Chondrocyte (in vitro differentiated cells): ENCODE data around the gene EML2. TPM values are rescaled to one million over a fixed set of nuclear protein-coding genes. Genes with fewer than 3 reads are reported as not detected.

Experiments used
- DNase-seq: peaks from one replicate; pipeline ENCODE4 v3.0.0; 2021; ENCODE audit warnings: mixed read lengths, low spot score
- H3K27ac Mint-ChIP-seq: one replicate; pipeline ENCODE4 v1.8.0; 2021; ENCODE audit warnings: mild to moderate bottlenecking, moderate library complexity, mixed read lengths; ENCODE audit not compliant: unreplicated experiment
- H3K27me3 Mint-ChIP-seq: 2 replicates; pipeline ENCODE4 v1.8.0; 2021; ENCODE audit warnings: low read depth, mixed read lengths
- H3K36me3 Mint-ChIP-seq: 2 replicates; pipeline ENCODE4 v1.8.0; 2021; ENCODE audit warnings: low read depth, mixed read lengths
- H3K4me1 Mint-ChIP-seq: 2 replicates; pipeline ENCODE4 v1.8.0; 2021; ENCODE audit warnings: low read depth, mild to moderate bottlenecking, mixed read lengths
- H3K4me3 Mint-ChIP-seq: one replicate; pipeline ENCODE4 v1.8.0; 2021; ENCODE audit warnings: mild to moderate bottlenecking, moderate library complexity, mixed read lengths; ENCODE audit not compliant: unreplicated experiment
- H3K9me3 Mint-ChIP-seq: 2 replicates; pipeline ENCODE4 v1.8.0; 2021; ENCODE audit warnings: low read depth, mixed read lengths
- total RNA-seq: library from RNA; stranded (reverse); gene quantifications from 3 replicates; pipeline ENCODE4 v1.2.1, GENCODE V29; 2021
- TF ChIP-seq, protein P1 (sequence below): fragments of 200-600 bp; sonication (generic); IDR thresholded peaks from 2 replicates; pipeline ENCODE4 v1.5.0; 2021; ENCODE audit warnings: antibody characterized with exemption, mild to moderate bottlenecking, moderate library complexity

Gene EML2
- total RNA-seq, 1 donor from 2014 or later: 20.5 TPM

DNA sequence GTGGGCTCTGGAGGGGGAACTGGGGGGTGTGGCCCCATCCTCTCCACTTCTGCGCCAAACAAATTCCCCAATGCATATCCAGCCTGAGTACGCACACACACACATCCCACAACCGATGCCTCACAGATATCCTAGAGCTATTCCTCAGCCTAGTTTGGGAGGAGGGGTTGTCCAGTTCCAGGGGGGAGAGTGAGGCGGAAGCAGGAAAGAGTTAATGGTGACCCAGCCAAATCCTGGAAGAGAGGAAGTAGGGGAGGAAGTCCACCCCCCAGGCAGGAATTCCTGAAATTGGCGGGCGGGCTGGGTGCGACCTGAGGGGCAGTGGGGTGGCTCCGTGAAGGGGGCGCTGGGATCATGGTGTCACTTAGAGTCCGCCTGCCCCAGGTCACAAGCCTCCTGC is 38.1 kb downstream of the EML2 start:
- H3K27me3 Mint-ChIP-seq: peaks cover 46% of the 10 kb centered on the region
- no peak overlapping the region for H3K4me3 Mint-ChIP-seq
- H3K27ac Mint-ChIP-seq: no peak overlapping the region
- peaks cover 3% of the 10 kb centered on the region for H3K36me3 Mint-ChIP-seq
- TF ChIP-seq, protein P1, sequence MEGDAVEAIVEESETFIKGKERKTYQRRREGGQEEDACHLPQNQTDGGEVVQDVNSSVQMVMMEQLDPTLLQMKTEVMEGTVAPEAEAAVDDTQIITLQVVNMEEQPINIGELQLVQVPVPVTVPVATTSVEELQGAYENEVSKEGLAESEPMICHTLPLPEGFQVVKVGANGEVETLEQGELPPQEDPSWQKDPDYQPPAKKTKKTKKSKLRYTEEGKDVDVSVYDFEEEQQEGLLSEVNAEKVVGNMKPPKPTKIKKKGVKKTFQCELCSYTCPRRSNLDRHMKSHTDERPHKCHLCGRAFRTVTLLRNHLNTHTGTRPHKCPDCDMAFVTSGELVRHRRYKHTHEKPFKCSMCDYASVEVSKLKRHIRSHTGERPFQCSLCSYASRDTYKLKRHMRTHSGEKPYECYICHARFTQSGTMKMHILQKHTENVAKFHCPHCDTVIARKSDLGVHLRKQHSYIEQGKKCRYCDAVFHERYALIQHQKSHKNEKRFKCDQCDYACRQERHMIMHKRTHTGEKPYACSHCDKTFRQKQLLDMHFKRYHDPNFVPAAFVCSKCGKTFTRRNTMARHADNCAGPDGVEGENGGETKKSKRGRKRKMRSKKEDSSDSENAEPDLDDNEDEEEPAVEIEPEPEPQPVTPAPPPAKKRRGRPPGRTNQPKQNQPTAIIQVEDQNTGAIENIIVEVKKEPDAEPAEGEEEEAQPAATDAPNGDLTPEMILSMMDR: no peak
- no peak for DNase-seq
- H3K9me3 Mint-ChIP-seq: no peaks in the 10 kb centered on the region
- peaks cover 24% of the 10 kb centered on the region for H3K4me1 Mint-ChIP-seq

DNA sequence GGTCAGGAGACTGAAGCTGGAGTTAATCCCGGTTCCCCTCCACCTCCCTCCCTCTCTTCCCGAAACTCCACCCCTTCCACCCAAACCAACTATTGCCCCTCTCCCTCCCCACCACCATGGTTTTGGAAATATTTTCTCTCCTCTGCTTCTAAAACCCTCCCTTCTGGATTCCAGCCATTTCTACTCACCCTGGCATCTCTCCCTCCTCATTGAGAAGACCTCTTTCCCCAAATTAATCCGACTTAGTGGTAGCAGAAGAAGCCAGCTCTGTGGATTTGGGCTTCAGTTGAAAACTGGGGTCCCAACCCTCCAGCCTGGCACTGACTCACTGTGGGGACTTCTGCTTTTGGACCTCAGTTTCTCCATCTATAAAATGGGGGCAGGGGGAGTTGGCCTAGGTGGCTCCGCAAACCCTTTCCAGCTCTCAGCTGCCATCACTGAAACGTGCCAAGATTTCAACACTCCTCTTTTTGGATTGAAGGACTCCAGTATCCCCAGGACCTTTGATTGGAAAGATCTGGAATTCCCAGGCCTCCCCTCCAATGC is 38.8 kb downstream of the EML2 start:
- Mint-ChIP-seq H3K4me3 (no peak overlapping the region), H3K27me3 (peaks cover 46% of the 10 kb centered on the region), H3K4me1 (peaks cover 24% of the 10 kb centered on the region)

DNA sequence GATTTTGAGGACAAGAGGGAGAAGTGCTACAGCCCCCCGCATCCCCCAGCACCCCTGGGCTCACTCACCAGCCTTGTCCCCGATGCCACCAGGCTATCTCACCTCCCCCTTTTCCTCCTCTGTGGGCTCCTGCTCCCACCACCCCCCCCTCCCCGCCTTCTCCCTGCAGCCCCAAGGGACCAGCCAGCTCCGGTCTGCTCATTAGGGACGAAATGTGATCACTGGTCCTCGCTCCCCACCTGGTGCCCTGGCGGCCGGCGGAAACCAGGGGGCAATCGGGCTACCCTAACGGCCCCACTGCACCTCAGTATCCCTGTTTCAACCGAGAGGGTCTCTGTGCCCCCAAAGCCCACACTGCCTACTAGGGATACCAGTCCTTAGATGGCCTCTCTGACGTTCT is 39.9 kb downstream of the EML2 start:
- Mint-ChIP-seq H3K4me1 (peaks cover 24% of the 10 kb centered on the region), H3K27ac (no peak overlapping the region), H3K4me3 (no peak overlapping the region), H3K27me3 (peaks cover 46% of the 10 kb centered on the region), H3K9me3 (no peaks in the 10 kb centered on the region), H3K36me3 (peaks cover 3% of the 10 kb centered on the region)
- TF ChIP-seq, protein P1: no peak
- DNase-seq: no peak

More for the DNA sequence above, 38.8 kb downstream of the EML2 start:
- no peak overlapping the region for H3K27ac Mint-ChIP-seq
- no peak for DNase-seq
- H3K9me3 Mint-ChIP-seq: no peaks in the 10 kb centered on the region
- peaks cover 3% of the 10 kb centered on the region for H3K36me3 Mint-ChIP-seq
- TF ChIP-seq, protein P1: no peak

DNA sequence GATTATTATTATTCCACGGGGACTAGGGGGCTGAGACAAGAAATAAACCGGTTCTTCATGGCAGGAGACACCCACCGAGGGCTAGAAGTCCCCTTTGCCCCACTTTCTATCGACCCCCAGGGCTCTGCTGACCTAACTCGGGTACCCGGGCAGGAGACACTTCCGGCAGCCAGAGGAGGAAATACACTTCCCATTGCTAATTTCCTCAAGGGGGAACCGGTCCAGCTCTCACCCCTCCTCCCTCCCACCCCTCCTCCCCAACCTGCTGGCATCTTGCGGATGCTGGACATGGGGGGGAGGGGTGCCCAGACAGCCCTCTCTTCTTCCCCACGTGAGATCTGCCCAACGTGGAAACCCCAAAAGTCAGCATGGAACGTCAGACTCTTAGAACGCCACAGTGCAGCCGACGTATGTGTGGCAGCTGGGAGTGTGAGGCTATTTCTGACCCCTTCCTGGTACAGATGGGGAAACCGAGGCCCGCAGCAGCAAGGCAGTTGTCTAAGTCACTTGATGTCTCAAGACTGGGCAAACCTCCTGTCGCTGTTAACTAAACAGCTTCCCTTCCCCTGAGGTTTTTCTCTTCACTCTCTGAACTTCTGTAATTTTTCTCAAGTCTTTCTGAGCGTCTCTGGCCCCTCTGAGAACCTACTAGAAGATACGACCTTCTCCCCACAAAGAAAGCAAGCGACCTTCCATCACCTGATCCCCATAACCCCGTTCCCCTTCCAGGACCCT is 40.8 kb downstream of the EML2 start:
- TF ChIP-seq, protein P1: no peak
- Mint-ChIP-seq H3K36me3 (peaks cover 3% of the 10 kb centered on the region), H3K27ac (no peak overlapping the region), H3K4me1 (peaks cover 24% of the 10 kb centered on the region), H3K27me3 (peaks cover 46% of the 10 kb centered on the region), H3K9me3 (no peaks in the 10 kb centered on the region), H3K4me3 (peak overlapping the region; percentile 43)
- no peak for DNase-seq

DNA sequence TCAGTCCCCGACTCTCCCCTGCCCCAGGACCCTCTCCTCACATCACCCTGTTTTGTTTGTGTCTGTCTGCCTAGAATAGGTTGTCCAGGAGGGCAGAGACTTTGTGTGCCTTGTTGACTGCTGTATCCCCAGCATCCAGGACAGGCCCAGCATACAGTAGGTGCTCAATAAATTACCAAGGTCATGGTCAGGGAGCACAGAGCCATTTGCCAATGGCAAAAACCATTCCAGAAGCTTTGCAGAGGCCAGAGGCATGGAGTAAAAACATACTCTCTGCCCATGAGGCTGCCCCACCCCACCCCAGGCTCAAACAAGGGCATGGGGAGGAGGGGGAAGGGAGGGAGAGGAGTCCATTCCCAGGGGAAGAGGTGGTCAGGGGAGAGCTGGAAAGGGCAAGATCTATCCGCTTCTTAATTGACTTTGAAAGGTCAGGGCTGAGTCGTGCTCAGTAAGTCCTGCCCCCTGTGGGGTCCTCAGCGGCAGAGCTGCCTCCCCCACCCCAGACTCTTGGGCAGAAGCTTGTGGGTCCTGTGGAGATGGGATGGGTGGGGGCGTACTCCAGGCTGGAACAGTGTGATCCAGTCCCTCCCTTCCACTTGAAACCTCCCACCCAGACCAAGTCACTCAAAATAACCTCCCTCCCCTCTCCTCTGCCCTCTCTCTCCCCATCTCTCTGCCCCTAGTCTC is 41.6 kb downstream of the EML2 start:
- H3K4me3 Mint-ChIP-seq: peak overlapping the region; percentile 43
- peaks cover 42% of the 10 kb centered on the region for H3K27me3 Mint-ChIP-seq

More for the DNA sequence above, 41.6 kb downstream of the EML2 start:
- Mint-ChIP-seq H3K9me3 (no peaks in the 10 kb centered on the region), H3K36me3 (peaks cover 3% of the 10 kb centered on the region), H3K27ac (no peak overlapping the region), H3K4me1 (peaks cover 24% of the 10 kb centered on the region)
- DNase-seq: no peak
- TF ChIP-seq, protein P1: no peak
